Right ventricle myocardium inferior (tissue), 1 donor: Measurements from ENCODE around the gene SLC16A13. TPM values are rescaled to one million over a fixed set of nuclear protein-coding genes. Genes with fewer than 3 reads are reported as not detected.
A peak's percentile ranks its signal among the peaks of the same experiment; 100 is the strongest.

Source experiments
- ATAC-seq: fragments of 200-7000 bp; cut with Tn5 transposase; one replicate; pipeline ENCODE4 v1.9.1; 2020; ENCODE audit warnings: mild to moderate bottlenecking, moderate library complexity
- DNase-seq: peaks from one replicate; pipeline ENCODE4 v3.0.0; 2021; ENCODE audit errors: missing footprints
- intact Hi-C: fragments of 100-400 bp; cut with DNase I; formaldehyde crosslinking; loops from one replicate; pipeline ENCODE4 v1.11.0; 2022
- total RNA-seq: library from RNA; stranded (reverse); fragmentation: NEBNext Ultra II Directional; extraction: Animal tissue kit (Norgen Biotek cat#: 25700); gene quantifications from one replicate; pipeline ENCODE4 v1.2.1, GENCODE V29; 2021
- donor health status: DM: no; HTN: yes; CAD: no; lungs with severe emphysema.

Gene SLC16A13
- total RNA-seq, 1 donor from 2014 or later: 1.8 TPM

DNA sequence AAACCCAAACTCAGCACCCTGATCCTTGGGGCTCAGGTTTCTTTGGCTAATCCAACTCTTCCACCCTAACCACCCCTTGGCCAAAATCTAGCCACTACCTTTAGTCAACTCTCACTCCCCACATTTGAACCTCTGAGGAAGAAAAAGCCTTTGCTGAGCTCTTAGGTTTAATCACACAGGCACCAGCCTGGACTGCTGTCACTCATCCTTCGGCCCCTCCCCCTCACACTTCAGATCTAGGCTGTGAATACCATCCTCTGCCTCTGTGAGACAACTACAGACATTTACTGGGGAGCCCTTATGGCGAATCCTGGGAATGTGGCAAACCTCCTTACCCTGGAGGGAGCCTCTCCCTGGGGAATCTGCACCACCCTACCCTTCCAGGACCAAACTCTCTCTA is 28.7 kb upstream of the SLC16A13 start:
- intact Hi-C loops: loop anchor here (5.0 to 10.0 kb wide), 2 partner anchors 162 to 355 kb away; partner anchors contain the start of genes C17orf100 and MED31
- no peak for DNase-seq
- no peak for ATAC-seq

DNA sequence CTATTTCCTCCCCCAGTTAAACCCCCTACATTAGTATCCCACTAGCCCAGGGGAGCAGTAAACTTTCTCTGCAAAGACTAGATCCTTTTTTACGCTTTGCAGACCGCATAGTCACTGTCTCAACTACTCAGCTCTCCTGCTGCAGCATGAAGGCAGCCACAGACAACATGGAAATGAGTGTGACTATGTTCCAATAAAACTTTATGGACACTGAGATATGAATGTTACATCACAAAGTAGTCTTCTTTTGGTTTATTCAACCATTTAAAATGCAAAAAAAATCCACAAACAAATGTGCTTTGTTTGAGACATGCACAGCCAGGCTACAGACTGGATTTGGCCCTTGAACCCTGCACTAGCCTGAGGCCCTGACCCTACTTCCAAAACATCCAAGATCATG is 25.3 kb upstream of the SLC16A13 start:
- no peak for ATAC-seq
- DNase-seq: no peak
- intact Hi-C loops: no loop called here

DNA sequence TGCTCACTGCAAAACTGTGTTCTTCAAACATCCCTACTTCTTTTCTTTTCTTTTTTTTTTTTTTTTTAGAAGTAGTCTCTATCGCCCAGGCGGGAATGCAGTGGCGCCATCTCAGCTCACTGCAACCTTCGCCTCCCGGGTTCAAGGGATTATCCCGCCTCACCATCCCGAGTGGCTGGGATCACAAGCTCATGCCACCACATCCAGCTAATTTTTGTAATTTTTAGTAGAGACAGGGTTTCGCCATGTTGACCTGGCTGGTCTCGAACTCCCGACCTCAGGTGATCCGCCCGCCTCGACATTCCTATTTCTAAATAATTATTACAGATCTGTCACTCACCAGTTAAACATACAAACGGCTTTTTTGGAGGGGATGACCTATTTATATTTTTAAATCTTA is 24.4 kb upstream of the SLC16A13 start:
- no peak for ATAC-seq
- DNase-seq: no peak
- intact Hi-C loops: no loop called here

DNA sequence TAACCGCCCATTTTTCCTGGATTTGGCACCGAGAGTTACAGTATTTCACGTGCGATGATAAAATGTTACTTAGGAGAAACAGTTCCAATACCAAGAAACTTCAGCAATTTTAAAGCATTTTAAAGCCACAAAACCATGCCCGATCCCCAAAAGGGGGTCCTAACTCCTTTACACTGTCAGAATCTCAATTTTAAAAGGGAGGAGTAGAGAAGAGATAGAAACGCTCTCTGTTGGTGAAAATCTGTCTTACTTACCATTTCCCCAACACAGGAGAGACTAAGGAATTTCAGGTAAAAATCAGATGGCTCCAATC is 23.9 kb upstream of the SLC16A13 start:
- ATAC-seq (no peak), DNase-seq (no peak)
- intact Hi-C loops: no loop called here

DNA sequence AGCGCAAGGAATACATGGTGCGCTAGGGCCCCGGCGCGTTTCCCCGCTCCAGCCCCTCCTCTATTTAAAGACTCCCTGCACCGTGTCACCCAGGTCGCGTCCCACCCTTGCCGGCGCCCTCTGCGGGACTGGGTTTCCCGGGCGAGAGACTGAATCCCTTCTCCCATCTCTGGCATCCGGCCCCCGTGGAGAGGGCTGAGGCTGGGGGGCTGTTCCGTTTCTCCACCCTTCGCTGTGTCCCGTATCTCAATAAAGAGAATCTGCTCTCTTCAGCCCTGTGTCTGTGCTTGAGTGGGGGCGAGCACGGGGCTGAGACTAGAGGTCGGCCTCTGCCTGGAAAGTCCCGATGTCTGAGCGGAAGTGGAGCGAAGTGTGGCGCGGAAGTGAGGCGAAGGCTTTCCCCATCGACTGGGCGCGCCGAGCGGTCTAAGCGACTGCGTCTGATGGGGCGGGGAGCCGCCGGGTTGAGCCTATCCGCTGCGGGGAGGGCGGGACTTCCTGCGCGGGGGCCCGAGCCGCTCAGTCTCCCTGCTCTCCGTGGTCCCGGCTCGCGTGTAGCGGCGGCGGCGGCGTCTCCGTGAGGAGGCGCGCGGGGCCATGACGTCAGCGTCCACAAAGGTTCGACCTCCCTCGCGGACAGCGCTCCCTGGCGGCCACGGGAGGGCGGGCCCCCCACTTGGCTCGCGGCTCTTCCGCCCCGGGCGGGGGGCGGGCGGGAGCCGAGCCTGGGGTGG is 21.4 kb upstream of the SLC16A13 start:
- ATAC-seq: peak; percentile 94
- intact Hi-C loops: no loop called here
- DNase-seq: peak; percentile 99

DNA sequence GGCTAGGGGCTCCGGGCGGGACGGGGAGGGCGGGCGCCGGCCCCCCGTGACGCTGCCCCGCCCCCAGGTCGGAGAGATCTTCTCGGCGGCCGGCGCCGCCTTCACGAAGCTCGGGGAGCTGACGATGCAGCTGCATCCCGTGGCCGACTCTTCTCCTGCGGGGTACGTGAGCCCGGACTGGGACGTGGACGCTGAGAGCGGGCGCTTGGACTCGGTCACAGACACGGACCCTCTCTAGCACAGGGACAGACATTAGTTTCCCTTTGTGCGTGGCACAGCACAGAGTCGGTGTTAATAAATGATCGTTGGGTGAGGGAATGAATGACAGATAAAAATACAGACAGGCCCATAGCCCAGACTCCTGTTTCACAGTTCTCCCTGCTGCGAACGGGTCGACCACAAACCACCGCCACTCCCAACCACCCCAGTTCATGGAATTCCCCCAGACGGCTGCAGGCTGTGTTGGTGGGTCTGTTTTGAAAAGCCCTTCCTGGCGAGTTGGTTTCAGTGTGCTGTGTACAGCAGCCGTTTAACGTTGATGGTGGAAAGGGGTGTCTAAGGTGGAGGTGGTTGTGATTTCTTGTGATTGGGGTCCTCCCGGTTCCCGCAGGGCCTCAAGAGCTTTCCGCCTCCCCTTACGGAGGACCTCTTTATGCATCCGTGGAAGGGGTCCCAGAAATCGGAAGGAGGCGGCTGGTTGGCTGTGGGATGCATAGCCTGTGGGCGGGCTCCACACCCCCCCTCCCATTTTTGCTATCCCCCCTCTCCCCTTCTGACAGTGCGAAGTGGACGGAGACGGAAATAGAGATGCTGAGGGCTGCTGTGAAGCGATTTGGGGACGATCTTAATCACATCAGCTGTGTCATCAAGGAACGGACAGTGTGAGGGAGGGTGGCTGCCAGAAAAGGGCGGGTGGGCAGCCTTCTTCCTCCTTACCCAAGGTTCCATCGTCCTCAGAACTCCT is 20.5 kb upstream of the SLC16A13 start:
- intact Hi-C loops: no loop called here
- ATAC-seq: no peak

DNA sequence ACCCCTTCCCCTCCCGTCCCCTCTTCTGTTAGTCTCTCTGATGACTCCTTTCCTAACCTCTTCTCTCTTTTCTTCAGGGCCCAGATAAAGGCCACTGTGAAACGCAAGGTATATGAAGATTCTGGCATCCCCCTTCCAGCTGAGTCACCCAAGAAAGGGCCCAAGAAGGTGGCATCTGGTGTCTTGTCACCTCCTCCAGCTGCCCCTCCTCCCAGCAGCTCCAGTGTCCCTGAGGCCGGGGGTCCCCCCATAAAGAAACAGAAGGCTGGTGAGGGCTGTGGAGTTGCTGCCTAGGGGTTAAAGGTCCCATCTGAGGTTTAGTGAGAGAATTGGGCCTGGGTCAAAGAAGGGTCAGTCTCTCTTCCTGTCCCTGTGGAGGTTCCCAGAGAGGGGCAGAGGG is 19.4 kb upstream of the SLC16A13 start:
- ATAC-seq: no peak
- no peak for DNase-seq
- intact Hi-C loops: no loop called here

More for the DNA sequence above, 20.5 kb upstream of the SLC16A13 start:
- no peak for DNase-seq

DNA sequence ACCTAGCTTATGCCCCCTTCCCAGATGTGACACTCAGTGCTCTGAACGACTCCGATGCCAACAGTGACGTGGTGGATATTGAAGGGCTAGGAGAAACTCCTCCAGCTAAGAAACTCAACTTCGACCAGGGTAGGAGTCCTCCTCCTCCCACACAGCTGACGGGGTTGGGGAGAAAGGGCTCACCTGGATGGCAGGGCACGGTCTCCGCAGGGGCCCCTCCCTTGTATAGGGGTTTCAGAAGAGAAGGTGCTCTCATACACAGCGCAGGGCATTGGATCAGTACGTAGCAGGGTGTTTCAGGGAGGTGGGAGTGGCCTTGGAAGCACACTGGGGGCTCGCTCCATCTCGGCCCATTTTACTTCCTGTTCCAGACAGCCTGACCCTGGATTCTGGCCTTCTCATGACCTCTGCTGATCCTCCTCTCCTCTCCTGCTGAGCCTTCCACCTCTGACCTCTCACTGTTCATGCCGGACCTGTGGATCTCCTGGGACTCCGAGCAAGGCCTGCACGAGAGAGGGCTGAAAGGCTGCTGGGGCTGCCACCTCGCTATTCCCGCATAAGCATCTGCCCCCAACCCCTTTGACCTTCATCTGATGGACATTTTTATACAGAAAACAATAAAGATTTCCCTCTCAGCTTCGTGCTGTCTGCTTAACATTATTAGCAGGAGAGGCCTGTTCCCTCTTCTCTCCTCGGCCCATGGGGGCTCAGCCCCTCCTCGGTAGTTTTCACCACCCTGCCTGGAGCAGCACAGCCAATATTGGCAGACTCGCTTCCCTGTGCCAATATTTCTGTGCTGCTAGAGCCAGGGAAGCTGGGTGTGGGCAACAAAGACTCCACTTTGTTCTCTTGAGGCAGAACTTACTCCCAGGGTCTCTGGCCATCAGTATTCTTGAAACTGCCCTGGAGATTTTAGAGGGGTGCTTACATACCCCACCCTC is 18.7 kb upstream of the SLC16A13 start:
- no peak for ATAC-seq
- no peak for DNase-seq
- intact Hi-C loops: no loop called here

DNA sequence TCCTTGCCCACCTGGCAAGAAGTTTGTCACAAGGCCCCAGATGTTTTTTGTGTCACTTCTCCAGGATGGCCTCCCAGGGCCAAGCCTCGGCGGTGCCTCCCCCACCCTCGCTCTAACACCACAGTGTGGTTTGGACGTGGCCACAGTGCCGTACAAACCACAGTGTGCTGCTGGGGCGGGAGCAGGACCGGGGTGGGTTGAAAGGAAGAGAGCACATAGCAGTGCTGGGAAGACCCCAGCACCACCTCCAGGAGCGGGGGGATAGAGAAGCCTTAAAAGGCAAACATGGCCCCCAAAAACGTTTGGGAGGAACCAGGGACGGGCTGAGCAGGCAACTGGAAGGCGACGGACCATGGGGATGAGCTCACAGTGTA is 18.0 kb upstream of the SLC16A13 start:
- DNase-seq (no peak), ATAC-seq (no peak)
- intact Hi-C loops: no loop called here

DNA sequence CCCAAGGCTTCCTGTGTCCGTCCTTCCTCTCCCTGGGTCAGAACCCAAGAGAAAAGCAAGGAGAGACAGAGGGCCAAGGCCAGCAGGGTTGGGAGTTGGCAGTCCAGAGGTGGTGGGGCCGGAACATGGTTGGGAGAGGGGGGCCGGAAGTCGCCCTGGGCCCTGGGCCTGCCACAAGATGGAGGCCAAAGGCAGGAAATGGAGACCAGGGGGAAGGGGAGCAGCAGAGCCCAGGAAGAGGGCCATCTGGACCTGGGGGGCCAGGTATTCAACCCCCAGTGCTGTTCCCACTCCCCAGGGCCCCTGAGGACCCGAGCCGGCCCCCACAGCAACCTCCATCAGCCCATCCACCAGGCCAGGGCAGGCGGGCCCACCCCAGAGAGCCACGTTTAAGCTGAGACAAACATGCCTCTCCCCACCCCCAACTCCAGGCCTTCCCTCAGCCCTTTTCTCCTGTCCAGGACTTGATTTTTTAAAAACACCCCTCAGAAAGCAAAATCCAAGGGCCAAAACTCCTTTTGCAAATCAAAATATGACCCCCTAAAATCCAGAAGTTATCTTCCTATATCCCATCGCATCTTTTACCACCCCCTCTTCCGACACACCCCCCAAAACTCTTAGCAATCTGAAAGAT is 17.4 kb upstream of the SLC16A13 start:
- ATAC-seq (no peak), DNase-seq (peak; percentile 70)
- intact Hi-C loops: no loop called here

DNA sequence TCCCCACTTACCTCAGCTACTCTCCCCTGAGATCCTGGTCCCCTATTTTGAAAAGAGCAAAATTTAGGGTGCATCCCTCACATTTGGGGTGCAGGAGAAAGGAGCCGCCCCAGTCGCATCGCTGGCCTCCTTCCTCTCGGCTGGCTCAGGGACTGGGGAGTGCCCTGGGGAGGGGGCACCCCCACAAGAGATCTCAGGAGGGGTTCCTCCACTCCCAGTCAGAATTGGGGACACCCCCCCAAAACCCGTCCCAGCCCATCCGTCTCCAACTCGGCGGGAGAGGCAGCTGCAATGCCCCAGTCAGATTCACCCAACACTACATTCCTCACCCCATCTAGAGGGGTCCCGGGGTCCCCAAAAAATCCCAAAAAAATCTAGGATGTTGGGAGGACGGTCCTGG is 16.4 kb upstream of the SLC16A13 start:
- DNase-seq: no peak
- intact Hi-C loops: no loop called here
- ATAC-seq: no peak

DNA sequence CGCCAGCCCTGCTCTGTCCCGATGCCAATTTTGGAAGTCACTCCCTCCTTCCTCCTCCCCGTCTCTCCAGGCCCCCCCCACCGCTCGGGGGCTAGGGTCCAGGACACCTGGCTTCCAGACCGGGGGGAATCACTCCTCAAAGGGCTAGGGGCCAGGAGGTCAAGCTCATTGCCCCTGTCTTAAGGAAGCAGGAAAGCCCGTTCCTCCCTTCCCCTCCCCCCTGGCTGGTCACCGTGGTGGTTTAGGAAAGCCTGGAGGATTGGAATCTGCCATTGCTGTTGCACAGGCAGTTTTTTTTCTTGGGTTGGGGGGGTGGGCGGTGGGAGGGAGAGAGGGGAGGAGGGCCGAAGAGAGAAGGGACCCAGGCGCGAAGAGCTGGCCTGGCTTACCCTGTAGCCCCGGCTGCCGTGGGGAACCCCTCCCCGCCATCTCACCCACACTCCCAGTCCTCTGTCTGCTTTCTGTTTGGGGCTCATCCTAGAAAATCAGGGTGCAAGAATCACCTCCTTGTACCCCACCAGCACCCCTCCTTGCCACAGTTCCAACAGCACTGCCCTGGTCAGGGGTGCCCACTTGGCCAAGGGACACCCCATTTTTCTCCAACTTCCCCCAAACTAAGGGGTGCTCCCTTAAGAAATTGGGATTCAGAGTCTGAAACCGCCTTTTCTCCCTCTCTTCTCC is 15.8 kb upstream of the SLC16A13 start:
- ATAC-seq: no peak

DNA sequence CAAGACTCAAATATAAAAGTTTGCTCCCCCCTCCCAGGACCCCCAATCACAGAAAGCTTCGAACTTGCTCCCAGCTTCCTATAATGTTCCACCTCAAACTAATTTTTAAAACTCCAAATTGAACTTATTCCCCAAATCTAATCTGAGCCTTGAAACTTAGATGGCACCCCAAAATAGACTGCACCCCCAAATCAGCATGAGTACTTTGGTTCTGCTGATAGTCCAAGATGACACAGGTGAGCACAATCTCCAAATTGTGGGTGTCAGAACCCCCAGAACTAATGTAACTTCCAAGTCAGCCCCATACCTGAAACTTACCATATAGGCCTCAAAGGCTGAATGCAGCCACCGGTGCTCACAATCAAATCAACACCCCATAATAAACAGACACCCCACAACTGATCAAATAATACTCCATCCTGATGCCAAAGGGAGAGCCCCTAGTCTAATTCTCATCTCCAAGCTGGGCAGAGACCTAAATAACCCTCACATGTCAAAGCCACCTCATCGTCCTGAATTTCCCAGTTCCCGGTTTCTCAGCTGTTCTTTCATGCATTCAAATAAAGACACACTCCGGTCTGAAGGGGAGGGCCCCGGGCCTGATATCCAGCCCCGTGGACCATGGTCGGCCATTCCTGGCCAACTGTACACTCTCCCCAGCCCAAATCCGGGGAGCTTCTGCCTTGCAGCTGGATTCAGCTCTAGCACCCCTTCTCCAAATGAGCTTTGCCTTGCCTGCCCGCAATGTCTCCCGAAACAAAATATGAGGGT is 14.7 kb upstream of the SLC16A13 start:
- no peak for DNase-seq
- intact Hi-C loops: loop anchor here (5.0 kb wide), 1 partner anchor 109 kb away; no protein-coding TSS in a partner anchor
- ATAC-seq: no peak

More for the DNA sequence above, 15.8 kb upstream of the SLC16A13 start:
- intact Hi-C loops: loop anchor here (5.0 kb wide), 1 partner anchor 108 kb away; no protein-coding TSS in a partner anchor
- DNase-seq: peak; percentile 45

DNA sequence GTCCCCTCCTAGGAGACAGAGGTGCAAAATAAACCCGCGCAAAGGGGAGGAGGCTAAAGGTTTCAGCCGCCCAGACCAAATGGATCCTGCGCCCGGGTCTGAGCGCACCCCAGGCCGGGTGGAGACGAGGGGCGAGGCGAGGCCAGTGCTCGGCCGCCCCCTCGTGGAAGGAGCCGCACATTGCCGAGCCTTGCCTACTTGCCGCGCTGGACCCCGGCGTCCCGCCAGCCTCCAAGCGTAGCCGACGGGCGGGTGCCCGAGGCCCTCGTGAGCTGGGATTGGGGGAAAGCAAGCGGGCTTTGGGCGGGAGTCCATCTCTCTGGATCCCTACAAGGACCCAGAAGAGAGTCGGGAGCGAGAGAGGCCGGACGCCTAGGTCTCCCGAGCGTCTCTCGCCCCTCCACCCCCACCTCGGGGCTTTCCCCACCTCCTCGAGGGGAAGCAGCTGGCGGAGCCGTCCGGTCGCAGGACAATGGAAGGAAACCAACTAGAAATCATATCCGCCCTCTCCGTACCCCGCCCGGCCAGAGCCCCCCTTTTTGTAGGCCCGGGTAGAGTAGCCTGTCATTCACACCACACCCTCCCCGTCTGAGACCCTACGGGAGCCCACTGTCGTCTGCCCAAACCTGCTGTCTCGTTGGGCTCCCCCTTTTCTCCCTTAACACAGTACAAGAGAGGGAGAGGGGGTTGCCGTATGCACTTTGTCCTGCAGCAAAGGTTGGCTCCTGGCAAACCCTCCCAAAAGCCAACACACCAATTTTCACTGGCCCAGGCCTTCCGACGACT is 13.6 kb upstream of the SLC16A13 start:
- DNase-seq (peak; percentile 93), ATAC-seq (peak; percentile 70)
- intact Hi-C loops: loop anchor here (5.0 kb wide), 1 partner anchor 110 kb away; no protein-coding TSS in a partner anchor

DNA sequence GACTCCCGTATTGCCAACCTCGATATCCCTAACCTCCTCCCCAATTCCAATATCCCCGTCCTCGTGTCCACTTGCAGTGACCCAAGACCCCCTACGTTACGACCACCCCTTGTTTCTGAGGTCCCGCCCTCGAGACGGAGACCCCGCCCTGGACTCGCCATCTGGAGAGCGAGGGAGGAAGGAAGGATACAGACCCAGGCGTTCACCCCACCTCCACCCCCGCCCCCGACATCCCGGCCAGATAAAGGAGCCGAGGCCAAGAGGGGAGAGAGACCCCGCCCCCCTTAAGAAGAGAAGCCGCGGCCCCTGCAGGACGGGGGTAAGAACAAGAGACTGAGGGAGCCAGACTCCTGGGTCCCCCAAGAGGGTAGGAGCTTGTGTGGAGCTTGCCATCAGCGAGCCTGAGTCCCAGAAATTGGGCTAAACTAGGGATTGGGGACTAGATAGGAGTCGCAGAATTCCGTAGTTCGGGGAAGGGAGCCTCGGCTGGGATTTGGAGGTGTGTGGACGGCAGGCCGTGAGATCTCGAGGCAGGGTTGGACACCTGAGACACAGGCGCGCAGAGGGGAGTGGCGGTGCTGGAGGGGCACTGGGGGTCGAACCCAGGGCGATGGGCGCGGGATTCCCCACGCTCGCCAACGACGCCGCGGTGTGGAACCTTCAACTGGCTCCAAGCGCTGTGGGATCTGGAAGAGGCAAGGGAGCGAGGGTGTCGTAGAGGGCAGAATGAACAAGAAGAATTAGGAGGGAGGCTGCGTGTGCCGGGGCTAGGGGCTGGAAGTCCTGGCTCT is 12.8 kb upstream of the SLC16A13 start, which contains the start of gene BCL6B:
BCL6B (plus strand) TSS at position 270 of the 791 bp plus-strand sequence. CDS start 622 bp downstream, outside the sequence.
- DNase-seq (no peak), ATAC-seq (no peak)
- intact Hi-C loops: loop anchor here (5.0 kb wide), 1 partner anchor 111 kb away; no protein-coding TSS in a partner anchor
